Activated CD4-positive, alpha-beta memory T cell treated with anti-CD3 and anti-CD28 coated beads, Interleukin-2, amount 10 ng/mL, durations not matched to agents 7 days and 5 days (primary cell): Measurements from ENCODE around the gene IFITM2. TPM values are rescaled to one million over a fixed set of nuclear protein-coding genes. Genes with fewer than 3 reads are reported as not detected.

ENCODE experiments used
- CTCF ChIA-PET: fragments of 350-600 bp; sonication (Branson Sonifier 250); formaldehyde crosslinking; loops from one replicate; lab custom pipeline; 2021; ENCODE audit warnings: antibody characterized with exemption, inconsistent platforms; lab: Charles Lee
- POLR2A ChIA-PET: fragments of 350-600 bp; sonication (Branson Sonifier 250); formaldehyde crosslinking; loops from one replicate; lab custom pipeline; 2021; ENCODE audit warnings: antibody characterized with exemption; lab: Charles Lee
- DNase-seq: peaks from one replicate; pipeline ENCODE4 v3.0.0-alpha.2; 2020
- H3K27ac Mint-ChIP-seq: one replicate; pipeline ENCODE4 v1.8.0; 2021; ENCODE audit warnings: mild to moderate bottlenecking, mixed read lengths
- H3K27me3 Mint-ChIP-seq: one replicate; pipeline ENCODE4 v1.8.0; 2021; ENCODE audit warnings: mixed read lengths
- H3K36me3 Mint-ChIP-seq: one replicate; pipeline ENCODE4 v1.8.0; 2021; ENCODE audit warnings: low read depth, mixed read lengths
- H3K4me1 Mint-ChIP-seq: one replicate; pipeline ENCODE4 v1.8.0; 2021; ENCODE audit warnings: mixed read lengths
- H3K4me3 Mint-ChIP-seq: one replicate; pipeline ENCODE4 v1.8.0; 2021; ENCODE audit warnings: mild to moderate bottlenecking, mixed read lengths
- H3K9me3 Mint-ChIP-seq: one replicate; pipeline ENCODE4 v1.8.0; 2021; ENCODE audit warnings: mixed read lengths
- total RNA-seq, 2 experiments: library from RNA; stranded (reverse); gene quantifications; one replicate each; pipeline ENCODE4 v1.2.3, GENCODE V29; 2021

IFITM2 gene
- total RNA-seq, 2 experiments from 2014 or later, result 1,637 to 1,643 TPM

GRCh38 chr11:297586-298405 lies 9.8 kb upstream of the IFITM2 start:
- peak overlapping the region; percentile 54 for H3K27ac Mint-ChIP-seq
- peaks cover 23% of the 10 kb centered on the region for H3K4me1 Mint-ChIP-seq
- no peaks in the 10 kb centered on the region for H3K9me3 Mint-ChIP-seq
- peaks cover 18% of the 10 kb centered on the region for H3K27me3 Mint-ChIP-seq
- CTCF ChIA-PET, result interaction anchor here (0.5 to 1.0 kb wide), 2 partner anchors 47 to 66 kb away, joined by 3 read pairs; no protein-coding TSS in a partner anchor
- H3K36me3 Mint-ChIP-seq, result no peaks in the 10 kb centered on the region
- POLR2A ChIA-PET, result no interaction called here
- DNase-seq, result peak; percentile 54
- H3K4me3 Mint-ChIP-seq, result peak overlapping the region; percentile 27

GRCh38 chr11:298406-299065 lies 9.1 kb upstream of the IFITM2 start:
- POLR2A ChIA-PET, result interaction anchor here (0.7 to 1.3 kb wide), 5 partner anchors 9 to 91 kb away, joined by 3 to 6 read pairs (median 4); partner anchors contain the start of genes BET1L, IFITM2 and RIC8A
- CTCF ChIA-PET, result no interaction called here
- no peaks in the 10 kb centered on the region for H3K9me3 Mint-ChIP-seq
- peaks cover 20% of the 10 kb centered on the region for H3K27me3 Mint-ChIP-seq
- no peak overlapping the region for H3K27ac Mint-ChIP-seq
- DNase-seq, result no peak
- peaks cover 25% of the 10 kb centered on the region for H3K4me1 Mint-ChIP-seq
- H3K4me3 Mint-ChIP-seq, result no peak overlapping the region
- H3K36me3 Mint-ChIP-seq, result no peaks in the 10 kb centered on the region

GRCh38 chr11:299081-299891 lies 8.3 kb upstream of the IFITM2 start, which contains the start of gene IFITM5:
IFITM5 (minus strand) TSS chr11:299526; CDS start chr11:299490, 36 bp downstream.
- H3K9me3 Mint-ChIP-seq, result no peaks in the 10 kb centered on the region
- H3K4me3 Mint-ChIP-seq, result no peak within 1 kb of the TSS
- ChIA-PET CTCF (no interaction called here), POLR2A (interaction anchor here (0.7 to 1.3 kb wide), 7 partner anchors 8 to 92 kb away, joined by 3 to 6 read pairs (median 4); partner anchors contain the start of genes BET1L, IFITM2 and RIC8A)
- H3K4me1 Mint-ChIP-seq, result peaks cover 25% of the 10 kb centered on the region
- H3K27ac Mint-ChIP-seq, result no peak within 1 kb of the TSS
- H3K27me3 Mint-ChIP-seq, result peaks cover 20% of the 10 kb centered on the region
- H3K36me3 Mint-ChIP-seq, result no peaks in the 10 kb centered on the region
- DNase-seq, result no peak

- Mint-ChIP-seq H3K4me1 (peaks cover 27% of the 10 kb centered on the region), H3K36me3 (no peaks in the 10 kb centered on the region), H3K27me3 (peaks cover 20% of the 10 kb centered on the region), H3K9me3 (no peaks in the 10 kb centered on the region), H3K27ac (no peak overlapping the region), H3K4me3 (no peak overlapping the region)
- ChIA-PET POLR2A (interaction anchor here (0.8 to 2.6 kb wide), 5 partner anchors 13 to 207 kb away, joined by 3 to 8 read pairs (median 3); partner anchors contain the start of genes BET1L, RIC8A and RNH1), CTCF (no interaction called here)
- DNase-seq, result no peak
These were observed 7.5 kb upstream of the IFITM2 start for GRCh38 chr11:299951-300735.

GRCh38 chr11:303363-303762 lies 4.3 kb upstream of the IFITM2 start:
- Mint-ChIP-seq H3K4me1 (peaks cover 33% of the 10 kb centered on the region), H3K36me3 (peaks cover 5% of the 10 kb centered on the region), H3K27ac (no peak overlapping the region), H3K27me3 (peaks cover 15% of the 10 kb centered on the region), H3K4me3 (no peak overlapping the region), H3K9me3 (no peaks in the 10 kb centered on the region)
- no peak for DNase-seq
- ChIA-PET CTCF (no interaction called here), POLR2A (interaction anchor here (1.4 kb wide), 1 partner anchor 12 kb away, joined by 4 read pairs; no protein-coding TSS in a partner anchor)

- no peak overlapping the region for H3K4me3 Mint-ChIP-seq
- H3K27me3 Mint-ChIP-seq, result peaks cover 15% of the 10 kb centered on the region
- ChIA-PET CTCF (interaction anchor here (0.9 to 3.3 kb wide), 7 partner anchors 13 to 97 kb away, joined by 4 to 32 read pairs (median 14); partner anchors contain the start of genes BET1L and RIC8A), POLR2A (interaction anchor here (1.0 to 2.4 kb wide), 4 partner anchors 11 to 103 kb away, joined by 3 to 7 read pairs (median 4); no protein-coding TSS in a partner anchor)
- no peaks in the 10 kb centered on the region for H3K9me3 Mint-ChIP-seq
- peaks cover 12% of the 10 kb centered on the region for H3K36me3 Mint-ChIP-seq
- no peak for DNase-seq
- H3K4me1 Mint-ChIP-seq, result peaks cover 31% of the 10 kb centered on the region
- no peak overlapping the region for H3K27ac Mint-ChIP-seq
These were observed 3.5 kb upstream of the IFITM2 start for GRCh38 chr11:304061-304506.

GRCh38 chr11:304915-305843 lies 2.4 kb upstream of the IFITM2 start:
- Mint-ChIP-seq H3K36me3 (peaks cover 22% of the 10 kb centered on the region), H3K27ac (no peak overlapping the region), H3K4me1 (peaks cover 33% of the 10 kb centered on the region), H3K4me3 (no peak overlapping the region), H3K9me3 (no peaks in the 10 kb centered on the region), H3K27me3 (peaks cover 11% of the 10 kb centered on the region)
- DNase-seq, result peak; percentile 73
- ChIA-PET POLR2A (interaction anchor here (1.0 to 2.4 kb wide), 9 partner anchors 10 to 102 kb away, joined by 3 to 11 read pairs (median 7); partner anchors contain the start of gene SIRT3), CTCF (interaction anchor here (0.7 to 3.3 kb wide), 16 partner anchors 11 to 143 kb away, joined by 3 to 32 read pairs (median 4); partner anchors contain the start of genes BET1L, PSMD13, RIC8A and SIGIRR)

GRCh38 chr11:305844-306211 lies 1.8 kb upstream of the IFITM2 start:
- Mint-ChIP-seq H3K4me1 (peaks cover 33% of the 10 kb centered on the region), H3K27ac (peak overlapping the region; percentile 18), H3K9me3 (no peaks in the 10 kb centered on the region)

GRCh38 chr11:306645-307371 lies 808 bp upstream of the IFITM2 start:
- Mint-ChIP-seq H3K36me3 (peaks cover 22% of the 10 kb centered on the region), H3K27ac (peak overlapping the region; percentile 99), H3K27me3 (peaks cover 3% of the 10 kb centered on the region), H3K4me3 (peak overlapping the region; percentile 89), H3K4me1 (peaks cover 30% of the 10 kb centered on the region), H3K9me3 (no peaks in the 10 kb centered on the region)
- ChIA-PET CTCF (interaction anchor here (0.7 to 3.3 kb wide), 9 partner anchors 10 to 142 kb away, joined by 3 to 32 read pairs (median 11); no protein-coding TSS in a partner anchor), POLR2A (interaction anchor here (0.7 to 1.9 kb wide), 10 partner anchors 9 to 99 kb away, joined by 3 to 11 read pairs (median 5); partner anchors contain the start of genes BET1L, RIC8A and SIRT3)
- DNase-seq, result no peak

More at GRCh38 chr11:305844-306211, 1.8 kb upstream of the IFITM2 start:
- peaks cover 22% of the 10 kb centered on the region for H3K36me3 Mint-ChIP-seq
- CTCF ChIA-PET, result interaction anchor here (0.6 to 3.3 kb wide), 13 partner anchors 11 to 142 kb away, joined by 3 to 32 read pairs (median 5); partner anchors contain the start of genes BET1L, RIC8A and SIGIRR
- POLR2A ChIA-PET, result interaction anchor here (1.2 to 2.4 kb wide), 8 partner anchors 10 to 70 kb away, joined by 3 to 11 read pairs (median 8); partner anchors contain the start of gene SIRT3
- DNase-seq, result no peak
- H3K27me3 Mint-ChIP-seq, result peaks cover 6% of the 10 kb centered on the region
- no peak overlapping the region for H3K4me3 Mint-ChIP-seq
